GM23338 (cell line): ENCODE data around the gene ZP3. TPM values are rescaled to one million over a fixed set of nuclear protein-coding genes. Genes with fewer than 3 reads are reported as not detected.
A peak's percentile ranks its signal among the peaks of the same experiment; 100 is the strongest.

Experiments
- ATAC-seq: fragments of 200-7000 bp; cut with Tn5 transposase; 3 replicates; pipeline ENCODE4 v1.9.1; 2020
- DNase-seq: peaks from one replicate; pipeline ENCODE4 v3.0.0-alpha.2; 2015; ENCODE audit warnings: low spot score
- H2AFZ ChIP-seq: fragments of 200-600 bp; sonication (generic); 2 replicates; pipeline ENCODE4 v1.8.0; 2016; ENCODE audit warnings: antibody characterized with exemption, mild to moderate bottlenecking, moderate library complexity
- H3F3A ChIP-seq: fragments of 200-600 bp; sonication (generic); replicated peaks from 2 replicates; pipeline ENCODE4 v1.8.0; 2017; ENCODE audit warnings: antibody characterized with exemption, mixed run types, low read depth
- H3K27ac ChIP-seq: fragments of 200-600 bp; sonication (generic); 2 replicates; pipeline ENCODE4 v1.6.1; 2016; ENCODE audit warnings: low read depth
- H3K27me3 ChIP-seq: fragments of 200-600 bp; sonication (generic); 2 replicates; pipeline ENCODE4 v1.8.0; 2016; ENCODE audit warnings: mild to moderate bottlenecking, mixed run types, moderate library complexity; ENCODE audit not compliant: insufficient read depth
- H3K36me3 ChIP-seq: fragments of 200-600 bp; sonication (generic); 2 replicates; pipeline ENCODE4 v1.8.0; 2016; ENCODE audit warnings: mild to moderate bottlenecking; ENCODE audit not compliant: insufficient read depth
- H3K4me1 ChIP-seq: fragments of 200-600 bp; sonication (generic); 2 replicates; pipeline ENCODE4 v1.8.0; 2016; ENCODE audit warnings: mild to moderate bottlenecking, moderate library complexity; ENCODE audit not compliant: insufficient read depth
- H3K4me2 ChIP-seq: fragments of 200-600 bp; sonication (generic); 2 replicates; pipeline ENCODE4 v1.7.1; 2017; ENCODE audit warnings: mixed run types
- H3K4me3 ChIP-seq: fragments of 200-600 bp; sonication (generic); 2 replicates; pipeline ENCODE4 v1.6.1; 2016; ENCODE audit warnings: mixed run types
- H3K79me2 ChIP-seq: fragments of 200-600 bp; sonication (generic); replicated peaks from 2 replicates; pipeline ENCODE4 v1.8.0; 2017; ENCODE audit warnings: mild to moderate bottlenecking; ENCODE audit not compliant: insufficient read depth
- H3K9me2 ChIP-seq: fragments of 200-600 bp; sonication (generic); 2 replicates; pipeline ENCODE4 v1.8.0; 2017; ENCODE audit not compliant: insufficient read depth
- H4K20me1 ChIP-seq: fragments of 200-600 bp; sonication (generic); replicated peaks from 2 replicates; pipeline ENCODE4 v1.8.0; 2017; ENCODE audit warnings: mild to moderate bottlenecking; ENCODE audit not compliant: insufficient read depth
- H3K27ac Mint-ChIP-seq: 2 replicates; pipeline ENCODE4 v1.8.0; 2020; ENCODE audit warnings: inconsistent platforms, mild to moderate bottlenecking, moderate library complexity, mixed read lengths
- H3K27me3 Mint-ChIP-seq: 3 replicates; pipeline ENCODE4 v1.8.0; 2022; ENCODE audit warnings: low read depth, mild to moderate bottlenecking, moderate library complexity, mixed read lengths, inconsistent platforms; ENCODE audit not compliant: insufficient read depth, poor library complexity
- H3K36me3 Mint-ChIP-seq: 3 replicates; pipeline ENCODE4 v1.8.0; 2021; ENCODE audit warnings: low read depth, mild to moderate bottlenecking, inconsistent platforms, moderate library complexity, mixed read lengths
- H3K4me1 Mint-ChIP-seq: 3 replicates; pipeline ENCODE4 v1.8.0; 2020; ENCODE audit warnings: mild to moderate bottlenecking, inconsistent platforms, mixed read lengths
- H3K4me3 Mint-ChIP-seq: 3 replicates; pipeline ENCODE4 v1.8.0; 2021; ENCODE audit warnings: moderate library complexity, mild to moderate bottlenecking, inconsistent platforms, mixed read lengths
- H3K9me3 Mint-ChIP-seq: 3 replicates; pipeline ENCODE4 v1.8.0; 2020; ENCODE audit warnings: moderate library complexity, mild to moderate bottlenecking, inconsistent platforms, mixed read lengths
- CREB1 ChIP-seq: fragments of 250-450 bp; sonication (Bioruptor Pico); IDR thresholded peaks from 2 replicates; pipeline ENCODE4 v1.5.0; 2020; ENCODE audit warnings: low read depth, mild to moderate bottlenecking, moderate library complexity
- ETS1 ChIP-seq: IDR thresholded peaks from 2 replicates; pipeline ENCODE4 v1.6.1; 2016; ENCODE audit warnings: antibody characterized with exemption
- EZH2 ChIP-seq: fragments of 200-600 bp; sonication (generic); IDR thresholded peaks from one replicate; pipeline ENCODE4 v1.8.0; 2017; ENCODE audit warnings: antibody characterized with exemption, mild to moderate bottlenecking, low read depth; ENCODE audit not compliant: unreplicated experiment
- EZH2phosphoT487 ChIP-seq: fragments of 200-600 bp; sonication (generic); IDR thresholded peaks from one replicate; pipeline ENCODE4 v1.8.1; 2018; ENCODE audit warnings: antibody characterized with exemption; ENCODE audit not compliant: unreplicated experiment
- NANOG ChIP-seq: IDR thresholded peaks from 2 replicates; pipeline ENCODE4 v1.6.1; 2016; ENCODE audit warnings: antibody characterized with exemption, borderline replicate concordance
- POLR2AphosphoS5 ChIP-seq: IDR thresholded peaks from 2 replicates; pipeline ENCODE4 v1.6.1; 2016; ENCODE audit warnings: antibody characterized with exemption, low read depth
- STAT1 ChIP-seq: IDR thresholded peaks from one replicate; pipeline ENCODE4 v1.6.1; 2016; ENCODE audit warnings: antibody characterized with exemption; ENCODE audit not compliant: unreplicated experiment
- ZNF114 ChIP-seq: fragments of 250-450 bp; sonication (Bioruptor Pico); IDR thresholded peaks from 2 replicates; pipeline ENCODE4 v1.5.0; 2020; ENCODE audit warnings: mild to moderate bottlenecking, moderate library complexity
- ZNF331 ChIP-seq: fragments of 250-450 bp; sonication (Bioruptor Pico); IDR thresholded peaks from 2 replicates; pipeline ENCODE4 v1.5.0; 2020; ENCODE audit warnings: low read depth, mild to moderate bottlenecking, moderate library complexity
- long read RNA-seq: library from polyadenylated mRNA; unstranded; transcript quantifications from one replicate; pipeline ENCODE4 v2.0.0, GENCODE V29; 2020; ENCODE audit not compliant: unreplicated experiment
- polyA plus RNA-seq: library from polyadenylated mRNA; unstranded; fragments of >200 nt; fragmentation: Nextera tagmentation; extraction: Ambion mirVana; gene quantifications from 2 replicates; pipeline ENCODE4 v1.2.1, GENCODE V29; 2016
- total RNA-seq: library from RNA; depleted of rRNA; stranded (reverse); fragments of >200 nt; shearing (Covaris generic); gene quantifications from 2 replicates; pipeline ENCODE4 v1.2.3, GENCODE V29; 2014; rRNA removed
- TF ChIP-seq, protein P1 (sequence below): fragments of 250-450 bp; sonication (Bioruptor Pico); IDR thresholded peaks from 2 replicates; pipeline ENCODE4 v1.5.0; 2020; ENCODE audit warnings: mild to moderate bottlenecking, moderate library complexity
- TF ChIP-seq, protein P2 (sequence below), 2 experiments: fragments of 200-600 bp in 1 of 2; sonication (generic) in 1 of 2; conservative IDR thresholded peaks; 2 replicates each; pipeline versions ENCODE4 v1.5.1 to v1.6.1; 2016 to 2017; ENCODE audit warnings: antibody characterized with exemption in 2 of 2, low read depth in 2 of 2, mild to moderate bottlenecking in 2 of 2, moderate library complexity in 1 of 2

The ZP3 gene
- total RNA-seq (4.3 and 5.1 TPM in 2 replicates), polyA plus RNA-seq (9.6 and 15.2 TPM in 2 replicates)
- long read RNA-seq, partial matches to known transcripts: 0 of 1 reads
- long read RNA-seq, other reads (novel, unspliced or antisense): 0 of 1 reads

DNA sequence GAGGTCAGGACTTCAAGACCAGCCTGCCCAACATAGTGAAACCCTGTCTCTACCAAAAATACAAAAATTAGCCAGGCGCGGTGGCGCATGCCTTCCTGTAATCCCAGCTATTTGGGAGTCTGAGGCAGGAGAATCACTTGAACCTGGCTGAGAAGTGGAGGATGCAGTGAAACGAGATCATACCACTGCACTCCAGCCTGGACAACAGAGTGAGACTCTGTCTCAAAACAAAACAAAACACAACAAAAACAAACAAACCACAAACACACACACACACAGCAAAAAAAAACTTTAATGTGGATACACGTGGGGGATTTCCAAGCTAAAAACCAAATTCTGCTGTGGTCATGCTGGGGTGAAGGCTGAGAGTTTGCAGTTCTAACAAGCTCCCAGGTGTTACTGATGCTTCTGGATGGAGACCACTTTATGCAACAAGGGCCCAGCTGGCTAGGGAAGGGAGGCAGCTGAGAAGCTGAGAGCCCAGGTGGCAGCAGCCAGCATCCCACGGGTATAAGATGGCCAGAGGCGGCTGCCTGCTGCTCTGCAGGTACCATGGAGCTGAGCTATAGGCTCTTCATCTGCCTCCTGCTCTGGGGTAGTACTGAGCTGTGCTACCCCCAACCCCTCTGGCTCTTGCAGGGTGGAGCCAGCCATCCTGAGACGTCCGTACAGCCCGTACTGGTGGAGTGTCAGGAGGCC lies at the start of gene ZP3:
TSS of gene ZP3 (plus strand) at position 538 of the 699 bp plus-strand sequence. CDS start at position 553, 15 bp downstream.
- Mint-ChIP-seq H3K36me3 (no peaks in the 10 kb centered on the region), H3K27ac (peak within 1 kb of the TSS; percentile 67), H3K4me3 (no peak within 1 kb of the TSS; the same call in 2 of the 3 replicates), H3K27me3 (peaks cover 10% of the 10 kb centered on the region), H3K9me3 (peaks cover 3% of the 10 kb centered on the region; the same call in 2 of the 3 replicates), H3K4me1 (peaks cover 26% of the 10 kb centered on the region)
- TF ChIP-seq CREB1: no peak
- TF ChIP-seq NANOG: no peak
- no peak for TF ChIP-seq EZH2
- TF ChIP-seq ZNF114 (CRISPR knock-in tag): no peak
- H3F3A ChIP-seq: 0 out of 2 replicates have a peak, but pooled peaks cover 4% of the 10 kb centered on the region
- no peaks in the 10 kb centered on the region for H3K9me2 ChIP-seq
- no peaks in the 10 kb centered on the region for H3K27me3 ChIP-seq
- ATAC-seq: no peak
- no peaks in the 10 kb centered on the region for H3K36me3 ChIP-seq
- peaks cover 16% of the 10 kb centered on the region for H3K4me1 ChIP-seq
- H2AFZ ChIP-seq: peak within 1 kb of the TSS; percentile 56; the same call in 1 of the 2 replicates
- no peak within 1 kb of the TSS for H3K4me3 ChIP-seq
- H3K27ac ChIP-seq: peak within 1 kb of the TSS; percentile 81
- DNase-seq: no peak
- H3K4me2 ChIP-seq: peak within 1 kb of the TSS; percentile 2; the same call in 1 of the 2 replicates
- H4K20me1 ChIP-seq: no peaks in the 10 kb centered on the region
- no peaks in the 10 kb centered on the region for H3K79me2 ChIP-seq

- Histone ChIP-seq H3K4me1 (no peaks in the 10 kb centered on the region), H3K79me2 (no peaks in the 10 kb centered on the region), H3F3A (0 out of 2 replicates have a peak, but pooled peaks cover 7% of the 10 kb centered on the region), H3K27ac (no peak overlapping the region), H4K20me1 (no peaks in the 10 kb centered on the region), H3K9me2 (no peaks in the 10 kb centered on the region), H3K36me3 (no peaks in the 10 kb centered on the region), H2AFZ (no peak overlapping the region), H3K4me2 (no peak overlapping the region), H3K27me3 (no peaks in the 10 kb centered on the region), H3K4me3 (no peak overlapping the region)
- DNase-seq: no peak
- no peaks in the 10 kb centered on the region; the same call in 2 of the 3 replicates for H3K36me3 Mint-ChIP-seq
- no peak overlapping the region for H3K4me3 Mint-ChIP-seq
- ATAC-seq: no peak
- H3K9me3 Mint-ChIP-seq: no peaks in the 10 kb centered on the region
- no peak overlapping the region for H3K27ac Mint-ChIP-seq
- H3K27me3 Mint-ChIP-seq: peaks cover 19% of the 10 kb centered on the region
- H3K4me1 Mint-ChIP-seq: peaks cover 8% of the 10 kb centered on the region
- no peak for TF ChIP-seq NANOG
- no peak for TF ChIP-seq POLR2AphosphoS5
- TF ChIP-seq CREB1: no peak
- TF ChIP-seq EZH2phosphoT487: no peak
- TF ChIP-seq ZNF331 (CRISPR knock-in tag): no peak
- no peak for TF ChIP-seq STAT1
- no peak for TF ChIP-seq ZNF114 (CRISPR knock-in tag)
- no peak for TF ChIP-seq EZH2
- TF ChIP-seq, protein P1, sequence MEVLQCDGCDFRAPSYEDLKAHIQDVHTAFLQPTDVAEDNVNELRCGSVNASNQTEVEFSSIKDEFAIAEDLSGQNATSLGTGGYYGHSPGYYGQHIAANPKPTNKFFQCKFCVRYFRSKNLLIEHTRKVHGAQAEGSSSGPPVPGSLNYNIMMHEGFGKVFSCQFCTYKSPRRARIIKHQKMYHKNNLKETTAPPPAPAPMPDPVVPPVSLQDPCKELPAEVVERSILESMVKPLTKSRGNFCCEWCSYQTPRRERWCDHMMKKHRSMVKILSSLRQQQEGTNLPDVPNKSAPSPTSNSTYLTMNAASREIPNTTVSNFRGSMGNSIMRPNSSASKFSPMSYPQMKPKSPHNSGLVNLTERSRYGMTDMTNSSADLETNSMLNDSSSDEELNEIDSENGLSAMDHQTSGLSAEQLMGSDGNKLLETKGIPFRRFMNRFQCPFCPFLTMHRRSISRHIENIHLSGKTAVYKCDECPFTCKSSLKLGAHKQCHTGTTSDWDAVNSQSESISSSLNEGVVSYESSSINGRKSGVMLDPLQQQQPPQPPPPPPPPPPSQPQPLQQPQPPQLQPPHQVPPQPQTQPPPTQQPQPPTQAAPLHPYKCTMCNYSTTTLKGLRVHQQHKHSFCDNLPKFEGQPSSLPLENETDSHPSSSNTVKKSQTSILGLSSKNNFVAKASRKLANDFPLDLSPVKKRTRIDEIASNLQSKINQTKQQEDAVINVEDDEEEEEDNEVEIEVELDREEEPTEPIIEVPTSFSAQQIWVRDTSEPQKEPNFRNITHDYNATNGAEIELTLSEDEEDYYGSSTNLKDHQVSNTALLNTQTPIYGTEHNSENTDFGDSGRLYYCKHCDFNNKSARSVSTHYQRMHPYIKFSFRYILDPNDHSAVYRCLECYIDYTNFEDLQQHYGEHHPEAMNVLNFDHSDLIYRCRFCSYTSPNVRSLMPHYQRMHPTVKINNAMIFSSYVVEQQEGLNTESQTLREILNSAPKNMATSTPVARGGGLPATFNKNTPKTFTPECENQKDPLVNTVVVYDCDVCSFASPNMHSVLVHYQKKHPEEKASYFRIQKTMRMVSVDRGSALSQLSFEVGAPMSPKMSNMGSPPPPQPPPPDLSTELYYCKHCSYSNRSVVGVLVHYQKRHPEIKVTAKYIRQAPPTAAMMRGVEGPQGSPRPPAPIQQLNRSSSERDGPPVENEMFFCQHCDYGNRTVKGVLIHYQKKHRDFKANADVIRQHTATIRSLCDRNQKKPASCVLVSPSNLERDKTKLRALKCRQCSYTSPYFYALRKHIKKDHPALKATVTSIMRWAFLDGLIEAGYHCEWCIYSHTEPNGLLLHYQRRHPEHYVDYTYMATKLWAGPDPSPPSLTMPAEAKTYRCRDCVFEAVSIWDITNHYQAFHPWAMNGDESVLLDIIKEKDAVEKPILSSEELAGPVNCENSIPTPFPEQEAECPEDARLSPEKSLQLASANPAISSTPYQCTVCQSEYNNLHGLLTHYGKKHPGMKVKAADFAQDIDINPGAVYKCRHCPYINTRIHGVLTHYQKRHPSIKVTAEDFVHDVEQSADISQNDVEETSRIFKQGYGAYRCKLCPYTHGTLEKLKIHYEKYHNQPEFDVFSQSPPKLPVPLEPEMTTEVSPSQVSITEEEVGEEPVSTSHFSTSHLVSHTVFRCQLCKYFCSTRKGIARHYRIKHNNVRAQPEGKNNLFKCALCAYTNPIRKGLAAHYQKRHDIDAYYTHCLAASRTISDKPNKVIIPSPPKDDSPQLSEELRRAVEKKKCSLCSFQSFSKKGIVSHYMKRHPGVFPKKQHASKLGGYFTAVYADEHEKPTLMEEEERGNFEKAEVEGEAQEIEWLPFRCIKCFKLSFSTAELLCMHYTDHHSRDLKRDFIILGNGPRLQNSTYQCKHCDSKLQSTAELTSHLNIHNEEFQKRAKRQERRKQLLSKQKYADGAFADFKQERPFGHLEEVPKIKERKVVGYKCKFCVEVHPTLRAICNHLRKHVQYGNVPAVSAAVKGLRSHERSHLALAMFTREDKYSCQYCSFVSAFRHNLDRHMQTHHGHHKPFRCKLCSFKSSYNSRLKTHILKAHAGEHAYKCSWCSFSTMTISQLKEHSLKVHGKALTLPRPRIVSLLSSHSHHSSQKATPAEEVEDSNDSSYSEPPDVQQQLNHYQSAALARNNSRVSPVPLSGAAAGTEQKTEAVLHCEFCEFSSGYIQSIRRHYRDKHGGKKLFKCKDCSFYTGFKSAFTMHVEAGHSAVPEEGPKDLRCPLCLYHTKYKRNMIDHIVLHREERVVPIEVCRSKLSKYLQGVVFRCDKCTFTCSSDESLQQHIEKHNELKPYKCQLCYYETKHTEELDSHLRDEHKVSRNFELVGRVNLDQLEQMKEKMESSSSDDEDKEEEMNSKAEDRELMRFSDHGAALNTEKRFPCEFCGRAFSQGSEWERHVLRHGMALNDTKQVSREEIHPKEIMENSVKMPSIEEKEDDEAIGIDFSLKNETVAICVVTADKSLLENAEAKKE (CRISPR knock-in tag): no peak
- TF ChIP-seq, protein P2, sequence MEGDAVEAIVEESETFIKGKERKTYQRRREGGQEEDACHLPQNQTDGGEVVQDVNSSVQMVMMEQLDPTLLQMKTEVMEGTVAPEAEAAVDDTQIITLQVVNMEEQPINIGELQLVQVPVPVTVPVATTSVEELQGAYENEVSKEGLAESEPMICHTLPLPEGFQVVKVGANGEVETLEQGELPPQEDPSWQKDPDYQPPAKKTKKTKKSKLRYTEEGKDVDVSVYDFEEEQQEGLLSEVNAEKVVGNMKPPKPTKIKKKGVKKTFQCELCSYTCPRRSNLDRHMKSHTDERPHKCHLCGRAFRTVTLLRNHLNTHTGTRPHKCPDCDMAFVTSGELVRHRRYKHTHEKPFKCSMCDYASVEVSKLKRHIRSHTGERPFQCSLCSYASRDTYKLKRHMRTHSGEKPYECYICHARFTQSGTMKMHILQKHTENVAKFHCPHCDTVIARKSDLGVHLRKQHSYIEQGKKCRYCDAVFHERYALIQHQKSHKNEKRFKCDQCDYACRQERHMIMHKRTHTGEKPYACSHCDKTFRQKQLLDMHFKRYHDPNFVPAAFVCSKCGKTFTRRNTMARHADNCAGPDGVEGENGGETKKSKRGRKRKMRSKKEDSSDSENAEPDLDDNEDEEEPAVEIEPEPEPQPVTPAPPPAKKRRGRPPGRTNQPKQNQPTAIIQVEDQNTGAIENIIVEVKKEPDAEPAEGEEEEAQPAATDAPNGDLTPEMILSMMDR (conservative IDR thresholded peaks at IDR 0.05; ENCODE audit: low read depth in 2 of 2): no peak
- no peak for TF ChIP-seq ETS1
Measured at GRCh38 chr7:76375251-76375650, 49.5 kb upstream of the ZP3 start.
